Coronary artery (tissue), 2 donors: ENCODE measurements around the gene DDX51.

Experiments used
- DNase-seq: peaks from one replicate; pipeline ENCODE4 v3.0.0-alpha.2; 2017; ENCODE audit warnings: low spot score
- H3K27ac ChIP-seq, 2 donors: fragments of 200-600 bp; sonication (generic); one replicate each; pipeline ENCODE4 v1.5.1; 2016 to 2019
- H3K4me3 ChIP-seq: fragments of 200-600 bp; sonication (generic); 2 replicates; pipeline ENCODE4 v1.5.1; 2016; ENCODE audit warnings: mild to moderate bottlenecking, moderate library complexity
- TF ChIP-seq, protein P1 (sequence below): fragments of 200-600 bp; sonication (generic); IDR thresholded peaks from one replicate; pipeline ENCODE4 v1.5.1; 2019; ENCODE audit warnings: antibody characterized with exemption

The DDX51 gene

DNA sequence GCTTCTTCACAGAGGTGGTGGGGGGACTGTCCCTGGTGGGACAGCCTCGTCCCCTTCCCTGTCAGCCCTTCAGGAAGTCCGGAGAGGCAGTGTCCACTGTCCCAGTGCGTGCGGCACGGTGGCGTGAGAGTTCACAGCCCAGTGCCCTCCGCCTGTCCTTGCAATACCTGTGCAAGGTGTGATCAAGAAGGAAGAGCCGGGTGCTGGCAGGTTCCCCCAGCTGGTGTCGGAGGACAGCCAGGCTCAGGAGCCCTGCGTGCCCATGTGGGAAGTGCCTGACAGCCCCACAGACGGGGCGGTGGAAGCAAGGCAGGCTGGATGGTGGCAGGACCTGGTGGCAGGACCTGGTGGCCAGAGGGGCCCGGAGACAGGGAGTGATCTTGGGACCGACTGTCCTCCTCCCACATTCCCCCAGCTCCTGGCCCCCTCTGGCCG, 16.5 kb upstream of the DDX51 start:
- Histone ChIP-seq H3K27ac (no peak overlapping the region), H3K4me3 (no peak overlapping the region)
- no peak for DNase-seq
- TF ChIP-seq, protein P1, sequence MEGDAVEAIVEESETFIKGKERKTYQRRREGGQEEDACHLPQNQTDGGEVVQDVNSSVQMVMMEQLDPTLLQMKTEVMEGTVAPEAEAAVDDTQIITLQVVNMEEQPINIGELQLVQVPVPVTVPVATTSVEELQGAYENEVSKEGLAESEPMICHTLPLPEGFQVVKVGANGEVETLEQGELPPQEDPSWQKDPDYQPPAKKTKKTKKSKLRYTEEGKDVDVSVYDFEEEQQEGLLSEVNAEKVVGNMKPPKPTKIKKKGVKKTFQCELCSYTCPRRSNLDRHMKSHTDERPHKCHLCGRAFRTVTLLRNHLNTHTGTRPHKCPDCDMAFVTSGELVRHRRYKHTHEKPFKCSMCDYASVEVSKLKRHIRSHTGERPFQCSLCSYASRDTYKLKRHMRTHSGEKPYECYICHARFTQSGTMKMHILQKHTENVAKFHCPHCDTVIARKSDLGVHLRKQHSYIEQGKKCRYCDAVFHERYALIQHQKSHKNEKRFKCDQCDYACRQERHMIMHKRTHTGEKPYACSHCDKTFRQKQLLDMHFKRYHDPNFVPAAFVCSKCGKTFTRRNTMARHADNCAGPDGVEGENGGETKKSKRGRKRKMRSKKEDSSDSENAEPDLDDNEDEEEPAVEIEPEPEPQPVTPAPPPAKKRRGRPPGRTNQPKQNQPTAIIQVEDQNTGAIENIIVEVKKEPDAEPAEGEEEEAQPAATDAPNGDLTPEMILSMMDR = no peak

DNA sequence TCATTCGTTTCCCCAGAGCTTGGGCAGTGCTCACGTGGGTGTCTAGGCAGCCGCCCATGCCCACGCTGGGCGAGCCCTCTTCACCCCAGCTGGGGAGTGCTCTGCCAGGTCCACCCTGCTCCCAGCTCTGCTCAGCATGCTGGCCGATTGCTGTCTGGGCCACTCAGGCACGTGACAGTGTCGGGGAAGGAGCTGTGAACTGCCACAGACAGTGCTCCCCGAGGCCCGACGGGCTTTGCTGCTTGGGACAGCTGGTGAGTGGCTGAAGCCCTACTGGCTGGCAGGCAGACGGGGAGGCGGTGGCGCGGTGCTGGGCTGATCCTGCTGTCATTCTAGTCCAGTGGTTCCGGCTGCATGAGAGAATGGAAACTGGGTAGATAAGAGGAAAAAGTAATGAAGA, 15.9 kb upstream of the DDX51 start:
- H3K4me3 ChIP-seq = no peak overlapping the region
- TF ChIP-seq, protein P1 = no peak
- DNase-seq = no peak
- H3K27ac ChIP-seq = no peak overlapping the region

DNA sequence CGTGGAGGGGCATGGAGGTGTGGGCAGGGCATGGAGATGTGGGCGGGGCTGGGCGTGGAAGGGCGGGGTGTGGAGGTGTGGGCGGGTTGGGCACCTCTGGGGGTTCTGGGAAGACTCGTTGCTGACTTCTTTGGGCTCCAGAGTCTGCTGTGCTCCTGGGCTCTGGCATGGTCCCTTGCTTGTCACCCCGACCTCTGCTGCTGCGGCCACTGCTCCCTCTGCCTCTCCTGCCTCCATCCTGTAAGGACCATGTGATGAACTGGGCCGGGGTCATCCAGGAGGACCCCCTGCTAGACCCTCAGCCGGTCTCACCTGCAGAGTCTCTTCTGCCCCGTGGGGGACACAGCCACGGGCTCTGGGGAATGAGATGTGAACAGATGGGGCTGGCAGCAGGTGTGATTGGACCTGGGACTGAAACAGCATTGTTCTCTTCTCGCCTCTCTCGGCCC, 15.5 kb upstream of the DDX51 start:
- TF ChIP-seq, protein P1 = no peak
- no peak for DNase-seq
- no peak overlapping the region for H3K27ac ChIP-seq
- H3K4me3 ChIP-seq = no peak overlapping the region

DNA sequence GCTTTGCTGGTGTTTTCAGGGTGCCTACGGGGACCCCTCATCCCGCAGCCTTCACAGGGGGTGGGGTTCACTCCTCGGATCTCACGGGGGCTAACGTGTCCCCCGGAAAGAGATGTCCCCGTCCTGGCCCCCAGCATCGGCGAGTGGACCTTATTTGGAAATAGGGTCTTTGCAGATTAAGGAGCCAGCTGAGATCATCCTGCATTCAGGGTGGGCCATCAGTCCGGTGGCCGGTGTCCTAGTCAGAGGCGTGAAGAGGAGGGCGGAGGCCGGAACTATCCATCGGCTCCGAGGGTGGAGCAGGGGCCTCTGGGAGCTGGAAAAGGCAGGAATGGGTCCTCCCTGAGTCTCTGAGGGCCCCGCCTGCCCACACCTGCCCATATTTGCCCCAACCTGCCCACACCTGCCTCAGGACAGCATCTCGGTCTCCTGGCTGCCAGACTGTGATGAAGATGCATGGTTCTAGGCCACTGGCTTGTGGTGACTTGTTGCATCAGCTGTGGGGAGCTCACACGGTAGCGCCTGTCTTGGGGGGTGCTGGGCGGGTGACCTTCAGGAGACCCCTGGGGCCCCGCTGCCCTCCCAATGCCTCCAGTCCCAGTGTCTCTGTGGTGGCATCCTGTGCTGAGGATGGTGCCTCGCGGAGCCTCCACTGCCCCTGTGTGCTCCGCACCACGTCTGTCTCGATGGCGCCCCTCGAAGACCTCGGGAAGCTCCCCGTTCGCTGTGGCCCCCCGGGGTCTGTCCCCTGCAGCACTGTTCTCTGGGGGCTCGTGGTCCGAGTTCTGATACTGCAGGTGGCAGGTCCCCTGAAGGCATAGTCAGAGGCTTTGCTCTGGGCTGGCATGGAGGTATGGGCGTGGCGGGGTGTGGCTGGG, 14.8 kb upstream of the DDX51 start:
- no peak overlapping the region for H3K4me3 ChIP-seq

DNA sequence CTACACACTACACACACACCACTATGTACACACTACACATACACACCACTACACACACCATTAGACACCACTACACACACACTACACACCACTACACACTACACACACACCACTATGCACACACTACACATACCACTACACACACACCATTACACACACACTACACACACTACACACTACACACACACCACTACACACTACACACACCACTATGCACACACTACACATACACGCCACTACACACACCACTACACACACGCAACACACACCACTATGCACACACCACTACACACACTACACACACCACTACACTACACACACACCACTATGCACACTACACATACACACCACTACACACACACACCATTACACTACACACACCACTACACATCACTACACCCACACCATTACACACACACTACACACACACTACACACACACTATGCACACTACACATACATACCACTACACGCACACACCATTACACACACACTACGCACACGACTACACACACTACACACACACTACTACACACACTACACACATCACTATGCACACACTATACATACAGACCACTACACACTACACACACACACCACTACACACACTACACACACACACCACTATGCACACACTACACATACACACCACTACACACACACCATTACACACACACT, 13.8 kb upstream of the DDX51 start:
- TF ChIP-seq, protein P1 = no peak
- no peak for DNase-seq
- no peak overlapping the region for H3K4me3 ChIP-seq
- H3K27ac ChIP-seq = no peak overlapping the region

More for the DNA sequence above, 14.8 kb upstream of the DDX51 start:
- TF ChIP-seq, protein P1 = no peak
- DNase-seq = no peak
- no peak overlapping the region for H3K27ac ChIP-seq

DNA sequence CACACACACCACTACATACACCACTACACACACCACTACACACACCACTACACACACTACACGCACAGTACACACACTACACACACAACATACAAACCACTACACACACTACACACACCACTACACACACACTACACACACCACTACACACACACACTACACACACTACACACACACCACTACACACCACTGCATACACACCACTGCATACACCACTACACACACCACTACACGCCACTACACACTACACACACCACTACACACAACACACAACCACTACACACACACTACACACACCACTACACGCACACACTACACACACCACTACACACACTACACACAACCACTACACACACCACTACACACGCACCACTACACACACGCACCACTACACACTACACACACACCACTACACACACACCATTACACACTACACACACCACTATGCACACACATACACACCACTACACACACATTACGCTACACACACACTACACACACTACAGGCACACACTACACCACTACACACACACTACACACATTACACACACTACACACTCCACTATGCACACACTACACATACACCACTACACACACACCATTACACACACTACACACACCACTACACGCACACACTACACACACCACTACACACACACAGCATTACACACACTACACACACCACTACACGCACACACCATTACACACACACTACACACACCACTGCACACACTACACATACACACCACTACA, 12.6 kb upstream of the DDX51 start:
- no peak overlapping the region for H3K27ac ChIP-seq
- TF ChIP-seq, protein P1 = no peak
- no peak overlapping the region for H3K4me3 ChIP-seq
- no peak for DNase-seq
